Measurements from ENCODE around the gene SULT1C2. TPM values are rescaled to one million over a fixed set of nuclear protein-coding genes. Genes with fewer than 3 reads are reported as not detected.

SULT1C2 gene
- total RNA-seq, 1 donor from 2014 or later = 0.23 TPM

- peaks cover 14% of the 10 kb centered on the region for H3K4me1 Mint-ChIP-seq (ENCODE audit: low read depth, unreplicated experiment)
- no peak overlapping the region for H2AFZ ChIP-seq (ENCODE audit: low read depth, low read length)
- H3K9me3 Mint-ChIP-seq (ENCODE audit: unreplicated experiment) = no peaks in the 10 kb centered on the region
- DNase-seq (ENCODE audit: low read depth) (no peak), FAIRE-seq (no peak)
- H3K4me3 Mint-ChIP-seq (ENCODE audit: unreplicated experiment) = no peak overlapping the region
- H3K4me1 ChIP-seq (ENCODE audit: insufficient read depth, low read length) = peaks cover 10% of the 10 kb centered on the region
- H3K4me3 ChIP-seq (ENCODE audit: insufficient read depth, low read depth, low read length) = no peak overlapping the region
- H3K27ac ChIP-seq (ENCODE audit: low read depth, low read length) = no peak overlapping the region
- no peaks in the 10 kb centered on the region for H3K36me3 Mint-ChIP-seq (ENCODE audit: low read depth, unreplicated experiment)
- no peaks in the 10 kb centered on the region for H3K9me3 ChIP-seq (ENCODE audit: insufficient read depth, low read depth, low read length)
- no peak overlapping the region for H3K9ac ChIP-seq (ENCODE audit: low read length)
- no peaks in the 10 kb centered on the region for H3K36me3 ChIP-seq (ENCODE audit: insufficient read depth, low read length)
- no peaks in the 10 kb centered on the region for H3K79me2 ChIP-seq (ENCODE audit: insufficient read depth, low read length)
- H4K20me1 ChIP-seq (ENCODE audit: insufficient read depth, low read length) = no peaks in the 10 kb centered on the region
- H3K27me3 Mint-ChIP-seq (ENCODE audit: low read depth, unreplicated experiment) = peaks cover 2% of the 10 kb centered on the region
- TF ChIP-seq EZH2 (IDR thresholded peaks at IDR 0.05; ENCODE audit: insufficient read depth, low read length) = no peak
- no peaks in the 10 kb centered on the region for H3K27me3 ChIP-seq (ENCODE audit: insufficient read depth, low read length)
- no peak overlapping the region for H3K4me2 ChIP-seq (ENCODE audit: low read length)
- H3K27ac Mint-ChIP-seq (ENCODE audit: unreplicated experiment) = no peak overlapping the region
These were observed 25.3 kb upstream of the SULT1C2 start for GRCh38 chr2:108263401-108263800.

- H3K4me3 ChIP-seq (ENCODE audit: insufficient read depth, low read depth, low read length) = no peak overlapping the region
- DNase-seq (ENCODE audit: low read depth) (no peak), FAIRE-seq (no peak)
- H3K27me3 Mint-ChIP-seq (ENCODE audit: low read depth, unreplicated experiment) = no peaks in the 10 kb centered on the region
- H3K36me3 ChIP-seq (ENCODE audit: insufficient read depth, low read length) = no peaks in the 10 kb centered on the region
- H3K9ac ChIP-seq (ENCODE audit: low read length) = no peak overlapping the region
- no peaks in the 10 kb centered on the region for H3K79me2 ChIP-seq (ENCODE audit: insufficient read depth, low read length)
- H4K20me1 ChIP-seq (ENCODE audit: insufficient read depth, low read length) = no peaks in the 10 kb centered on the region
- peaks cover 10% of the 10 kb centered on the region for H3K4me1 ChIP-seq (ENCODE audit: insufficient read depth, low read length)
- H2AFZ ChIP-seq (ENCODE audit: low read depth, low read length) = no peak overlapping the region
- H3K36me3 Mint-ChIP-seq (ENCODE audit: low read depth, unreplicated experiment) = no peaks in the 10 kb centered on the region
- no peaks in the 10 kb centered on the region for H3K27me3 ChIP-seq (ENCODE audit: insufficient read depth, low read length)
- H3K9me3 ChIP-seq (ENCODE audit: insufficient read depth, low read depth, low read length) = no peaks in the 10 kb centered on the region
- H3K4me2 ChIP-seq (ENCODE audit: low read length) = no peak overlapping the region
- no peak overlapping the region for H3K4me3 Mint-ChIP-seq (ENCODE audit: unreplicated experiment)
- H3K27ac Mint-ChIP-seq (ENCODE audit: unreplicated experiment) = no peak overlapping the region
- peaks cover 15% of the 10 kb centered on the region for H3K4me1 Mint-ChIP-seq (ENCODE audit: low read depth, unreplicated experiment)
- H3K9me3 Mint-ChIP-seq (ENCODE audit: unreplicated experiment) = no peaks in the 10 kb centered on the region
- no peak overlapping the region for H3K27ac ChIP-seq (ENCODE audit: low read depth, low read length)
- TF ChIP-seq CTCF (IDR thresholded peaks at IDR 0.05; ENCODE audit: insufficient read depth, low read depth, low read length) (no peak), EZH2 (IDR thresholded peaks at IDR 0.05; ENCODE audit: insufficient read depth, low read length) (no peak)
These were observed 22.5 kb upstream of the SULT1C2 start for GRCh38 chr2:108266218-108266617.

- FAIRE-seq = no peak
- no peak overlapping the region for H3K4me3 ChIP-seq (ENCODE audit: insufficient read depth, low read depth, low read length)
- Mint-ChIP-seq H3K9me3 (ENCODE audit: unreplicated experiment) (no peaks in the 10 kb centered on the region), H3K4me1 (ENCODE audit: low read depth, unreplicated experiment) (peaks cover 20% of the 10 kb centered on the region), H3K27me3 (ENCODE audit: low read depth, unreplicated experiment) (no peaks in the 10 kb centered on the region), H3K36me3 (ENCODE audit: low read depth, unreplicated experiment) (no peaks in the 10 kb centered on the region), H3K4me3 (ENCODE audit: unreplicated experiment) (no peak overlapping the region), H3K27ac (ENCODE audit: unreplicated experiment) (no peak overlapping the region)
- H3K4me2 ChIP-seq (ENCODE audit: low read length) = peak overlapping the region; percentile 8
- no peak overlapping the region for H2AFZ ChIP-seq (ENCODE audit: low read depth, low read length)
- TF ChIP-seq CTCF (IDR thresholded peaks at IDR 0.05; ENCODE audit: insufficient read depth, low read depth, low read length) = no peak
- no peak for TF ChIP-seq EZH2 (IDR thresholded peaks at IDR 0.05; ENCODE audit: insufficient read depth, low read length)
- no peaks in the 10 kb centered on the region for H3K36me3 ChIP-seq (ENCODE audit: insufficient read depth, low read length)
- no peaks in the 10 kb centered on the region for H3K79me2 ChIP-seq (ENCODE audit: insufficient read depth, low read length)
- H3K27ac ChIP-seq (ENCODE audit: low read depth, low read length) = no peak overlapping the region
- peaks cover 13% of the 10 kb centered on the region for H3K4me1 ChIP-seq (ENCODE audit: insufficient read depth, low read length)
- DNase-seq (ENCODE audit: low read depth) = peak; percentile 61
- H3K9ac ChIP-seq (ENCODE audit: low read length) = no peak overlapping the region
- no peaks in the 10 kb centered on the region for H3K27me3 ChIP-seq (ENCODE audit: insufficient read depth, low read length)
- no peaks in the 10 kb centered on the region for H4K20me1 ChIP-seq (ENCODE audit: insufficient read depth, low read length)
- no peaks in the 10 kb centered on the region for H3K9me3 ChIP-seq (ENCODE audit: insufficient read depth, low read depth, low read length)
These were observed 21.6 kb upstream of the SULT1C2 start for GRCh38 chr2:108267101-108267500.

All from astrocyte (in vitro differentiated cells and primary cell).